Keratinocyte (primary cell): ENCODE data around the gene STK17A.

Experiments used
- EZH2 ChIP-seq: IDR thresholded peaks from one replicate; pipeline ENCODE4 v1.6.1; 2012; ENCODE audit warnings: inconsistent platforms, mild to moderate bottlenecking, low read length, moderate library complexity
- TF ChIP-seq, protein P1 (sequence below), 3 experiments: IDR thresholded peaks in 1 of 3; conservative IDR thresholded peaks in 1 of 3; optimal IDR thresholded peaks in 1 of 3; 2 replicates in 2 of 3; 3 replicates in 1 of 3; pipeline versions ENCODE3 to v1.5.1; 2011; ENCODE audit warnings: low read length in 3 of 3, mild to moderate bottlenecking in 3 of 3, moderate library complexity in 2 of 3, control low read depth in 1 of 3, inconsistent platforms in 1 of 3; ENCODE audit not compliant: insufficient read depth in 2 of 3; ENCODE audit errors: extremely low read depth in 1 of 3

DNA sequence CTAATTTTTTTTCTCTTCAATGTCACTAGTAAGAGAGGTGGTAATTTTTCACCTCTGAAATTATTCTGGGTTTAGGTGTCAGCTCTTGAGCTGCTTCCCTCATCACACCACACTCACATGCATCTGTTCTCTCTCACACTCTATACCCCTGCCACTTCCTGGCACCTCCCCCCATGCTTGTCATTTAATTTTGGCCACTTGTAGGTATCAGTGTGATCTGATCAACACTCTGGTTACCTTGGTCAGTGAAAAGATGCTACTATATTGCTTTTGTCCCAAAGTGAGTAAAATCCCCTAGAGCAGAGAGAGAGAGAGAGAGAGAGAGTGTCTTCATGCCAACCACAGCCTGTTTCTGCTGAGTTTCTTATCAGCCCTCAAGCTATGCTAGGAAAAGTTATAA, 42.5 kb downstream of the STK17A start:
- TF ChIP-seq, protein P1, sequence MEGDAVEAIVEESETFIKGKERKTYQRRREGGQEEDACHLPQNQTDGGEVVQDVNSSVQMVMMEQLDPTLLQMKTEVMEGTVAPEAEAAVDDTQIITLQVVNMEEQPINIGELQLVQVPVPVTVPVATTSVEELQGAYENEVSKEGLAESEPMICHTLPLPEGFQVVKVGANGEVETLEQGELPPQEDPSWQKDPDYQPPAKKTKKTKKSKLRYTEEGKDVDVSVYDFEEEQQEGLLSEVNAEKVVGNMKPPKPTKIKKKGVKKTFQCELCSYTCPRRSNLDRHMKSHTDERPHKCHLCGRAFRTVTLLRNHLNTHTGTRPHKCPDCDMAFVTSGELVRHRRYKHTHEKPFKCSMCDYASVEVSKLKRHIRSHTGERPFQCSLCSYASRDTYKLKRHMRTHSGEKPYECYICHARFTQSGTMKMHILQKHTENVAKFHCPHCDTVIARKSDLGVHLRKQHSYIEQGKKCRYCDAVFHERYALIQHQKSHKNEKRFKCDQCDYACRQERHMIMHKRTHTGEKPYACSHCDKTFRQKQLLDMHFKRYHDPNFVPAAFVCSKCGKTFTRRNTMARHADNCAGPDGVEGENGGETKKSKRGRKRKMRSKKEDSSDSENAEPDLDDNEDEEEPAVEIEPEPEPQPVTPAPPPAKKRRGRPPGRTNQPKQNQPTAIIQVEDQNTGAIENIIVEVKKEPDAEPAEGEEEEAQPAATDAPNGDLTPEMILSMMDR (optimal IDR thresholded peaks at IDR 0.05 in 1 of 3, IDR thresholded peaks at IDR 0.05 in 1 of 3, conservative IDR thresholded peaks at IDR 0.05 in 1 of 3; ENCODE audit: extremely low read depth in 1 of 3, insufficient read depth in 2 of 3, low read length in 3 of 3) = no peak
- no peak for TF ChIP-seq EZH2
